Vagina (tissue), 2 donors: Measurements from ENCODE around the gene IL2RA.

ENCODE experiments used
- CTCF ChIP-seq, 3 experiments: fragments of 450-650 bp in 2 of 3; fragments of 200-600 bp in 1 of 3; sonication (generic) in 1 of 3; IDR thresholded peaks; one replicate each; pipeline ENCODE4 v1.5.1; 2017 to 2019; ENCODE audit warnings: antibody characterized with exemption in 3 of 3, mild to moderate bottlenecking in 2 of 3, moderate library complexity in 2 of 3
- POLR2A ChIP-seq, 2 donors: fragments of 450-650 bp; IDR thresholded peaks; one replicate each; pipeline ENCODE4 v1.6.1; 2017; ENCODE audit warnings: antibody characterized with exemption in 2 of 2, mild to moderate bottlenecking in 2 of 2, moderate library complexity in 2 of 2
- POLR2AphosphoS5 ChIP-seq, 2 donors: sonication (generic); formaldehyde crosslinking; IDR thresholded peaks; one replicate each; pipeline ENCODE4 v1.9.0; 2017; ENCODE audit warnings: antibody characterized with exemption in 2 of 2, mild to moderate bottlenecking in 2 of 2, low read depth in 1 of 2; ENCODE audit not compliant: insufficient read depth in 1 of 2

- no peak for TF ChIP-seq POLR2A (IDR thresholded peaks at IDR 0.05)
- TF ChIP-seq CTCF (IDR thresholded peaks at IDR 0.05), result no peak
- no peak for TF ChIP-seq POLR2AphosphoS5 (IDR thresholded peaks at IDR 0.05; ENCODE audit: insufficient read depth in 1 of 2, low read depth in 1 of 2)
Measured at GRCh38 chr10:6027929-6028328, 34.2 kb downstream of the IL2RA start.
